Breast epithelium (tissue), 3 donors: Measurements from ENCODE around the gene DHRS7B.

ENCODE experiments used
- CTCF ChIP-seq, 3 donors: fragments of 450-650 bp; IDR thresholded peaks; one replicate each; pipeline ENCODE4 v1.5.1; 2016 to 2017; ENCODE audit warnings: antibody characterized with exemption in 3 of 3, mild to moderate bottlenecking in 3 of 3, moderate library complexity in 3 of 3
- POLR2AphosphoS5 ChIP-seq, 3 donors: sonication (generic); formaldehyde crosslinking; IDR thresholded peaks; one replicate each; pipeline ENCODE4 v1.6.1; 2017; ENCODE audit warnings: antibody characterized with exemption in 3 of 3

GRCh38 chr17:21173543-21173942, 46.8 kb downstream of the DHRS7B start:
- TF ChIP-seq POLR2AphosphoS5 (IDR thresholded peaks at IDR 0.05) = no peak
- TF ChIP-seq CTCF (IDR thresholded peaks at IDR 0.05) = no peak
